Activated naive CD4-positive, alpha-beta T cell treated with anti-CD3 and anti-CD28 coated beads, Interleukin-2, amount 50 U/mL, for 72 hours (primary cell): ENCODE measurements around the gene SOX13. TPM values are rescaled to one million over a fixed set of nuclear protein-coding genes. Genes with fewer than 3 reads are reported as not detected.
"Not testable (repeated sequence)": the region's sequence is repeated elsewhere in the genome, so short reads cannot be mapped to it uniquely, and the experiment has no call there.

Experiments
- ATAC-seq, 2 donors: fragments of 150-1000 bp; cut with Tn5 transposase; 2 replicates each; pipeline ENCODE4 v1.10.0; 2021; ENCODE audit warnings: mild to moderate bottlenecking in 2 of 2, moderate library complexity in 2 of 2
- DNase-seq, 2 donors: peaks; one replicate each; pipeline ENCODE4 v3.0.0; 2021 to 2022; ENCODE audit warnings: low spot score in 2 of 2
- H3K27ac Mint-ChIP-seq, 2 donors: one replicate each; pipeline ENCODE4 v1.8.0; 2022; ENCODE audit warnings: mild to moderate bottlenecking in 2 of 2, mixed read lengths in 2 of 2
- H3K36me3 Mint-ChIP-seq, 2 donors: one replicate each; pipeline ENCODE4 v1.8.0; 2022; ENCODE audit warnings: mixed read lengths in 2 of 2
- H3K9me3 Mint-ChIP-seq, 2 donors: one replicate each; pipeline ENCODE4 v1.8.0; 2022; ENCODE audit warnings: mixed read lengths in 2 of 2
- total RNA-seq, 2 donors: library from RNA; stranded (reverse); gene quantifications; one replicate each; pipeline ENCODE4 v1.2.3, GENCODE V29; 2022

The SOX13 gene
- total RNA-seq, 2 donors from 2014 or later = 0.73 TPM; not detected in 1

DNA sequence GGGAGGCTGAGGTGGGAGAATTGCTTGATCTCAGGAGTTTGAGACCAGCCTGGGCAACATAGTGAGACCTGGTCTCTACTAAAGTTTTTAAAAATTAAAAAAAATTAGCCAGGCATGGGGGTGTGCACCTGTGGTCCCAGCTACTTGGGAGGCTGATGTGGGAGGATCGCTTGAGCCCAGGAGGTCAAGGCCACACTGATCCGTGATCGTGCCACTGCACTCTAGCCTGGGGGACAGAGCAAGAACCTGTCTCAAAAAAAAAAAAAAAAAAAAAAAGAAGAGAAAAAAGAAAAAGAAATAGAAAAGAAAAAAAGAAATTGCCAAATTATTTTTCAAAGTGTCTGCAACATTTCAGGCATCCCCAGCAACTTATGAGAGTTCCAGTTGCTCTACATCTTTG, 24.1 kb upstream of the SOX13 start:
- H3K36me3 Mint-ChIP-seq, ATAC-seq, H3K27ac Mint-ChIP-seq, H3K9me3 Mint-ChIP-seq, DNase-seq: not testable (repeated sequence)

DNA sequence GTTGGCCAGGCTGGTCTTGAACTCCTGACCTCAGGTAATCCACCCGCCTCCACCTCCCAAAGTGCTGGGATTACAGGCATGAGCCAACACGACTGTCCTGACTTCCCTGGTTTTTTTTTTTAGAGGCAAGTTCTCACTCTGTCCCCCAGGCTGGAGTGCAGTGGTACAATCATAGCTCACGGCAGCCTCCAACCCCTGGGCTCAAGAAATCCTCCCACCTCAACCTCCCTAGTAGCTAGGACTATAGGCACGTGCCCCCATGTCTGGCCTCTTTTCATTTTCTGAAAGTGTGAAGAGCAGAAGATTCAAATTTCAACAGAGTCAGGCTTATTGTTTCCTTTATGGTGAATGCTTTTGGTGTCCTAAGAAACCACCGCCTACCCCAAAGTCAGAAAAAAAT, 21.7 kb upstream of the SOX13 start:
- DNase-seq (no peak), ATAC-seq (no peak)
- no peaks in the 10 kb centered on the region for H3K9me3 Mint-ChIP-seq
- no peaks in the 10 kb centered on the region for H3K36me3 Mint-ChIP-seq
- H3K27ac Mint-ChIP-seq = no peak overlapping the region

GRCh38 chr1:204051718-204052117, 21.2 kb upstream of the SOX13 start:
- DNase-seq (no peak), ATAC-seq (no peak)
- no peaks in the 10 kb centered on the region for H3K9me3 Mint-ChIP-seq
- H3K36me3 Mint-ChIP-seq = no peaks in the 10 kb centered on the region
- H3K27ac Mint-ChIP-seq = no peak overlapping the region

- no peaks in the 10 kb centered on the region for H3K9me3 Mint-ChIP-seq
- H3K27ac Mint-ChIP-seq = no peak overlapping the region
- H3K36me3 Mint-ChIP-seq = no peaks in the 10 kb centered on the region
- no peak for DNase-seq
- no peak for ATAC-seq
These were observed 19.0 kb upstream of the SOX13 start for GRCh38 chr1:204053893-204054292.

- Mint-ChIP-seq H3K36me3 (no peaks in the 10 kb centered on the region), H3K9me3 (no peaks in the 10 kb centered on the region), H3K27ac (no peak overlapping the region)
- DNase-seq (no peak), ATAC-seq (no peak)
These were observed 12.9 kb upstream of the SOX13 start for GRCh38 chr1:204059970-204060369.

- DNase-seq (no peak), ATAC-seq (no peak)
- H3K27ac Mint-ChIP-seq = no peak overlapping the region
- H3K9me3 Mint-ChIP-seq = no peaks in the 10 kb centered on the region
- H3K36me3 Mint-ChIP-seq = no peaks in the 10 kb centered on the region
These were observed 10.8 kb upstream of the SOX13 start for GRCh38 chr1:204062106-204062505.

DNA sequence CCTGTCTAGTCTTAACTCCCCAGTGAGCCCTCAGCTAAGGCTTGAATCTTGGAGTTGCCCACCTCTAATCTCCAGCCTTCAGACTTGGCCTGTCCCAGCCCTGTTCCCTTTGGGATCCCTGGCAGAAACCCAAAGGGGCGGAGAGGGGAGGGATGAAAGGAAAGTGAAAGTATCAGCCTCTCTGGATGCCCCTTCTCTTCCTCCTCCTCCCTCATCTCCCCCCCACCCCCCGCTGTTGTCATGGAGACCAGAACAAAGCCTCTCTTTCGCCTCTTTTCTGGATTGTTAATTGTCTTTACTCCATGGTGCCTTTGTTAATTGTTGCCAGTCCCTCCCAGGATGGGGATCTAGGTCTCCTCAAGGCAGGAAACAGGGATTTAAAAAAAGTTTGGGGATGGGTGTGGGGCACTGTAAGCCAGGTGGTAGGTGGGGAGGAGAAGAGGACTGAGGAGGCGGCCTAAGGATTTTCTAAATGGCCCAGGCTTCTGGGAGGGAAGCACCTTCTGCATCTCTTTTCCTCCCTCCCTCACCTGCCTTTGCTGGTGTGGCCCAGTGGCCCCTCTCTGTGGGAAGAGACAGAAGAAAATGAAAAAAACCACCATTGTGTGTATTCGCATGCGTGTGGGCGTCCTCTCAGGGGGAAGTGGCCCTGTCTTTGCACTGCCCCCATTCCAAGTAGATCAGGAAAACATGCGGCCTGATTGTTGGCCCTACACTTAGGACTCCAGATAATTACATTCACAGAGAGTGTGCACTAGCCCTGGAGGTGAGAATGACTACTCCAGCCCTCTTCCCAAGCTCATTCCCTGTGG, 7.5 kb upstream of the SOX13 start:
- H3K36me3 Mint-ChIP-seq = peaks cover 0 to 9% of the 10 kb centered on the region in 2 donors
- DNase-seq = no peak
- H3K9me3 Mint-ChIP-seq = peaks cover 0 to 5% of the 10 kb centered on the region in 2 donors
- no peak overlapping the region for H3K27ac Mint-ChIP-seq
- no peak for ATAC-seq

- Mint-ChIP-seq H3K9me3 (peaks cover 0 to 5% of the 10 kb centered on the region in 2 donors), H3K27ac (no peak overlapping the region), H3K36me3 (peaks cover 0 to 9% of the 10 kb centered on the region in 2 donors)
- no peak for DNase-seq
- ATAC-seq = no peak
These were observed 7.0 kb upstream of the SOX13 start for GRCh38 chr1:204065986-204066300.

GRCh38 chr1:204067935-204068334, 5.0 kb upstream of the SOX13 start:
- ATAC-seq = no peak
- Mint-ChIP-seq H3K27ac (no peak overlapping the region), H3K36me3 (peaks cover 0 to 9% of the 10 kb centered on the region in 2 donors), H3K9me3 (peaks cover 0 to 5% of the 10 kb centered on the region in 2 donors)
- DNase-seq = no peak

DNA sequence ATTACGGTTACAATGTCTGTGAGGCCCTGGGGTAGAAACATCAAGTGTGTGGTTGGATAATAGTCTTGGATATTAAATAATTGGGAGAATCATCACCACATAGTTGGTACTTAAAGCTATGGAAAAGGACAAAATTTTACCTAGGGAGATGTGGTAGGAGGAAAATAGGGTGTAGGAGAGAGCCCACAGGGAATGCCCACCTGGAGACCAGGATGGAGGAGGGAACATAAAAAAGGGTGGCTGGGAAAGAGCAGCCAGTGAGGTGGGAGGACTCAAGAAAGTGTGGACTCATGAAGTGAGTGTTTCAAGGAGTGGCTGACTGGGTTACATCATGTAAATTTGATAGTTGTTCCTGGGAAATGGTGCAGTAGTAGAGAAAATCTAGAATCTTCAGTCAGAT, 3.0 kb upstream of the SOX13 start:
- H3K36me3 Mint-ChIP-seq = peaks cover 0 to 9% of the 10 kb centered on the region in 2 donors
- DNase-seq (no peak), ATAC-seq (no peak)
- H3K9me3 Mint-ChIP-seq = peaks cover 0 to 5% of the 10 kb centered on the region in 2 donors
- H3K27ac Mint-ChIP-seq = no peak overlapping the region

- H3K27ac Mint-ChIP-seq = no peak overlapping the region
- DNase-seq (no peak), ATAC-seq (no peak)
- peaks cover 0 to 9% of the 10 kb centered on the region in 2 donors for H3K36me3 Mint-ChIP-seq
- H3K9me3 Mint-ChIP-seq = peaks cover 0 to 5% of the 10 kb centered on the region in 2 donors
These were observed 2.0 kb upstream of the SOX13 start for GRCh38 chr1:204070895-204071294.

DNA sequence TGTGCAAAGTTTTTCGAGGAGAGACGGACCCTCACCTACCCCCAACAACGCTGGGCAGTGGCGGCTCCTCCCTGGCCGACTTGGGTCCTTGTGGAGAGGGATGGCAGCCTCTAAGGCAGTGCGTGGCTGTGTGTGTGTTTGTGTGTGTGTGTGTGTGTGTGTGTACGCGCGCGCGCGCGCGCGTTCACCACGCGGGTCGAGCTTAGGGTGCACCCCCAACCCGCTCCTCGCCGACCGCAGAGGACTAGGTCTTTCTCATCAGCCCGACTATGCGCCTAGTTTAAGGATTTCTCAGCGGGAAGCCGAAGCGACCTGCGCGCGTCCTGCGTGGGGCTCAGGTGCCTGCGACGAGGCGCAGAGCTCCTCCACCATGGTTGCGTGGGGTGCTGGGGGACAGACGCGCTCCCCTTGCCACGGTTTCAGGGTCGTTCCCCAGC, 940 bp downstream of the SOX13 start:
- no peak for DNase-seq
- peak; percentile 13 to 37 for ATAC-seq
- Mint-ChIP-seq H3K9me3 (no peaks in the 10 kb centered on the region), H3K36me3 (no peaks in the 10 kb centered on the region), H3K27ac (no peak overlapping the region)

DNA sequence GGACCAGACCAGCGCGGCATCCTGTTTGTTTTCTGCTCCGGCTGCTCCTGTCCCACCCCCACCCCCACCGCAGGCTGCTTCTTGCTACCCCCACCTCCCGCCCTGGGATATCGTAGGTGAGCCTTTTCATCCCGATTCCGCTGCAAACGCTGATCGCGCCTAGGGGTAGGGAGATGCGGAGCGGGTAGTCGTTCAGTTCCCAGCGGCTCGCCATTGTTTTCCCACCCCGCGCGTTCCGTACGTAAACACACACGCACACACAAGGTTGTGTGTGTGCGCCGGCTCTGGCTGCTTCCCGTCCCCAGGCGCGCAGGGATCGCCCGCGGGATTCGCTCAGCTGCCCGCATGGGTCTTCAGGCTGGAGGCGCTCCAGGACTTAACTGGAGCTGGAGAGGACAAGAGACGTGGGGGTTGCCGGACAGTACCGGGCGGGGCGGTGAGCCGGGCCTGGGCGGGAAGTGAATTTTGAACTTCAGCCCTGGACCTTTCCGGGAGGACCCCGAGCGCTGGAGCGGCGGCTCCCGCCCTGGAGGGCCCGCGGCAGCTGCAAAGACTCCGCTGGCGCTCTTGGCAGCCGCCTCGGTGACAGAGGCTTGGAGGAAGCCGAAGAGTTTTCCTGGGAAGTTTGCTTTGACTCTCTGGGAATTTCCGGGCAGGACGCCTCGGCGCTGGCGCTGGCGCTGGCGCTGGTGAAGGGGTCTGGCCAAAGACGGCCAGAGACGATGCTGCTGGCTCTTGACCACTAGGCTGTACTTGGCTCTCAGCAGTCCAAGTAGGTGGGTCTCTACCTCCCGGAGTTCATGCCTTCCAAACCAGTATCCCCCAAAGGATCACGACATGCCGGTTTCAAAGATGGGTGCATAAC, 1.6 kb downstream of the SOX13 start:
- no peaks in the 10 kb centered on the region for H3K36me3 Mint-ChIP-seq
- no peak for DNase-seq

DNA sequence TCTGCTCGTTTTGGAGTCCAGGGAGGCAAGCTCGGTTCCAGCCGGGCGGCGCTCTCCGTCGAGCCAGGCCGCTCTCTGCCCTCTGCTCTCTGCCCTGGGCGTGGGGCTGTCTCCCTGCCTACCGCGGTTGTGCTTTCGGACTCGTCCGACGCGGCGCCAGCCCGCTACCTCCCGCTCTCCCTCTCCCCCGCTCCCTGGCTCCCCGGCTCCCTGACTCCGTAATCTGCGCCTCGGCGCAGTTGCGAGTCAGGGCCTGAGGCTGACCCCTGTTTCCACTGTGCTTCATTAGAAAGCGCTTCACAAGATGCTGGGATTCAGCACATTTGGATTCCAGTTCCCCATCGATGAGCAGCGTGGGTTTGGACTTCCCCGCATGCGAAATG, 2.2 kb downstream of the SOX13 start:
- Mint-ChIP-seq H3K36me3 (no peaks in the 10 kb centered on the region), H3K9me3 (no peaks in the 10 kb centered on the region), H3K27ac (no peak overlapping the region)
- no peak for DNase-seq
- ATAC-seq = no peak

More for the DNA sequence above, 1.6 kb downstream of the SOX13 start:
- H3K27ac Mint-ChIP-seq = no peak overlapping the region
- no peaks in the 10 kb centered on the region for H3K9me3 Mint-ChIP-seq
- ATAC-seq = no peak

DNA sequence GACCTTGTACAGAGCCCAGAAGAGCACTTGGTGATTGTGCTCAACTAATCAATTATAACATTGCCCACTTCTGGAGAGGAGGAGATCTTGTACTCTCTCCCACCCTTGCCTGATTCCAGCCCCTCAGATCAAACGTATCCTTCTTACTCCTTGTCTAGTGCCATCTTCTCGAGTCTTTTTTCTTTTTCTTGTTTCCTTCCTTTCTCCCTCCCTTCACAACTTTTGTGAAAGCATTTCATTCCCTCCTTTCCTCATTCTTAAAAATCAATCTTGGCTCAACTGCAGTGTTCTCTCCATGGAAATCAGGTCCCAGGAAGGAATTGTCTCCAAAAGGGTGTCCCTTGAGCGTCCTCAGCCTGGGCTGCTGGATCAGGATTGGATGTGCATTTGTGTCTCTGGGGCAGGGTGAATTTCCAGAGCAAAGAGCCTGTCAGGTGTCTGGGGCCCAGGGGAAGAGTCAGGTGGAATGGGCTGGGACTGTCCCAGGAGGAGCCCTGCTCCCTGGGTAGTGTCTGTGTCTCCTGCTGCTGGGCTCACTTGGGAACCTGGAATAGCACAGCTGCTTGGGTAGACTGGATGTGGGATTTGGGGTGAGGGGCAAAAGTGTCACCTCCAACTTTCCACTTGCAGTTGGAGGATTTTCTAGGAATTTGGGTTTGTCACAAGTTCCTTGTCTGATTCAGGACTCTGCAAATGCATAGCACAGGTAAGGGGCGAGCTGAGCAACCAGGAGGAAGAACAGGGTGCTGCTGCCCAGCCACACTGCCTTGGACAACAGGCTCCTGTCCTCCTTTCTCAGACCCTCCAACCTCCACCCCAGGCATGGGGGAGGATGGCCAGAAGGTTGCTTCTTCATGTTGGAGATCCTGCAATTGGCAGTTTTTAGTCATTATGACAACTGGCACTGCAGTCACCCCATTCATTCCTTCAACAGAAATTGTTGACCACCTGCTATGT, 3.3 kb downstream of the SOX13 start:
- no peak for DNase-seq
- no peaks in the 10 kb centered on the region for H3K9me3 Mint-ChIP-seq
- H3K27ac Mint-ChIP-seq = no peak overlapping the region
- no peaks in the 10 kb centered on the region for H3K36me3 Mint-ChIP-seq
- no peak for ATAC-seq

GRCh38 chr1:204076891-204077290, 4.0 kb downstream of the SOX13 start:
- ATAC-seq = no peak
- DNase-seq = no peak
- H3K36me3 Mint-ChIP-seq = no peaks in the 10 kb centered on the region
- no peaks in the 10 kb centered on the region for H3K9me3 Mint-ChIP-seq
- H3K27ac Mint-ChIP-seq = no peak overlapping the region
